Fibroblast of skin of left biceps (primary cell): ENCODE data around the gene G6PC3.
"Not testable (repeated sequence)": the region's sequence is repeated elsewhere in the genome, so short reads cannot be mapped to it uniquely, and the experiment has no call there.

Experiments
- DNase-seq, 2 experiments: peaks; one replicate each; pipeline ENCODE4 v3.0.0-alpha.2; 2013; ENCODE audit warnings: low read depth in 2 of 2

Gene G6PC3

DNA sequence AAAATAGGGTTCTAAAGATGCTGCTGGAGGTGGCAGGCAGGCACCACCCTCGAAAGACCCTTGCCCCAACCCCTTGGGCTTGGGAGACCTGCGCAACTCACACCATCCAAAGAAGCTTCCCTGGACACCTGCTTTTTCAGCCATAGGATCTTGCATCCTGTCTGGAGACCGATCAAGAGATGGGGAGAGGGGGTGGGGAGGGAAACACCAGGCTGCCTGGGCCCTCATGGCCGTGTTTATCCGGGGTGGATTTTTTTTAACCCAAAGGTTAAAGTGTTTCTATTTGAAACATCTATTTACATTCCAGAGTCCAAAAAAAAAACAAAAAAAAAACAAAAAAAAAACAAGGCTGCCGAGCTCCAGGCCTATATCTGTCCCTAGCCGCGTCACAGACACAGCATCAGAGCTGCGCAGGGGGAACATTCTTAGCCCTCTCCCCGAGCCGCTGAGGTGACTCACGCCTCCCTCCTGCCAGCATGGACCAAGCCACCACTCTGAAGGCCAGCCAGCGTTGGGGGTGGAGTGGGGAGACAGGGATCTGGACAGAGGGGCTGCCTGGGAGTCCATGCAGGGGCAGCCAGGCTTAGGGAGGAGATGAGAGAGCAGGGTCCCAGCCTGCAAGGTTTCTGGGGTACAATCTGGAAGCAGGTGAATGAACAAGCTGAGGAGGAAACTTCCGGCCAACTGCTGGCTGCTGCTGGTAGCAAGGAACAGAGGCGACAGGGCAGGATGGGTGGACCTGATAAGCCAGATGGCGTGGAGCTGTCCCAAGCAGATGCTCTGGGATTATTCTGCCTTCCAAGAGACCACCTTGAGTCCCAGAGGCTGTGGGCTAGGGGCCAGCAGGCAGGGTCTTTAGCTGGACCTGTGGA is 38.1 kb downstream of the G6PC3 start:
- peak; percentile 38 to 51 for DNase-seq

DNA sequence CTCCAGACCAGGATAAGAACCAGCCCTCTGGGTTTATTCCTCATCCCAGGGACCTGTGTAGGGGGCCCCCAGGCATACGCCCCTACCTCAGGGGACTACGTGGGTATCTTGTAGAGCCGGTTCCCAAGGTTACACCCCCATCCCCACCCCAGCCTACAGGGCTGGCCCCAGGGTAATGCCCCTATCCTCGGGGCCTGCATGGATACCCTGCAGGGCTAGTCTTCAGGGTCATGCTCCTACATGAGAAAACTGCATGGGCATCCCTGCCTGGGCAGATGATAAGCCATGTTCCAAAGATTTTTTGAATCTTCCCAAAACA is 38.7 kb downstream of the G6PC3 start:
- DNase-seq = no peak

DNA sequence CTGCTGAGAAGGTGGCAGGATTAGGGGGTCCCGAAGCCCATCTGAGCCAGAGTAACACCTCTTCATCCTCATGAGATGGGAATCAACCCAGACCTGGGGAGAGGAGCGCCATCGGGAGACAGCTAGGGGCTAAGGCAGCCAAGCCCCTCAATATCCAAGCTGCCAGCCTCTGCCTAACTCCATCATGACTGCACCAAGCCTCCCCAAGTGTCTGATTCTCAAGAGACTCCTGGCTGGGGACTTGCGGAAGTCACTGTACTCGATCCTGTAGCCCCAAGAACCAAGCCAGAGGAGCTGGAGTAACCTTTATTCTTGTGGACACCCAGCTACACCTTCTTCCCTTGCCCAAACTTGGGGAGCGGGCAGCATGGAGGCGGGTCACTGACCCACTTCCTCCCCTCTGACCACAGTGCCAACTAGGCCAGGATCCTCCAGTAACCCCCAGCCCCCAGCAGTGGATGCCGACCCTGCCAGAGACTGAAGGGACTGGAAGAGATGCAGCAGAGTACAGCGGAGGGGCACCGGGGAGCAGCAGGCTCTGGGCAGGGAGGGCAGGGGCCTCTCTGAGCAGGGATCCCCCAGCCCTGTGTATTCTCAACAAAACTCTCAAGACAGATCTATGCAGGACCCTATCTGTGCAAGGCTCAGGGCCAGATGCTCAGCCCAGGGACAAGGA is 39.6 kb downstream of the G6PC3 start:
- no peak for DNase-seq

DNA sequence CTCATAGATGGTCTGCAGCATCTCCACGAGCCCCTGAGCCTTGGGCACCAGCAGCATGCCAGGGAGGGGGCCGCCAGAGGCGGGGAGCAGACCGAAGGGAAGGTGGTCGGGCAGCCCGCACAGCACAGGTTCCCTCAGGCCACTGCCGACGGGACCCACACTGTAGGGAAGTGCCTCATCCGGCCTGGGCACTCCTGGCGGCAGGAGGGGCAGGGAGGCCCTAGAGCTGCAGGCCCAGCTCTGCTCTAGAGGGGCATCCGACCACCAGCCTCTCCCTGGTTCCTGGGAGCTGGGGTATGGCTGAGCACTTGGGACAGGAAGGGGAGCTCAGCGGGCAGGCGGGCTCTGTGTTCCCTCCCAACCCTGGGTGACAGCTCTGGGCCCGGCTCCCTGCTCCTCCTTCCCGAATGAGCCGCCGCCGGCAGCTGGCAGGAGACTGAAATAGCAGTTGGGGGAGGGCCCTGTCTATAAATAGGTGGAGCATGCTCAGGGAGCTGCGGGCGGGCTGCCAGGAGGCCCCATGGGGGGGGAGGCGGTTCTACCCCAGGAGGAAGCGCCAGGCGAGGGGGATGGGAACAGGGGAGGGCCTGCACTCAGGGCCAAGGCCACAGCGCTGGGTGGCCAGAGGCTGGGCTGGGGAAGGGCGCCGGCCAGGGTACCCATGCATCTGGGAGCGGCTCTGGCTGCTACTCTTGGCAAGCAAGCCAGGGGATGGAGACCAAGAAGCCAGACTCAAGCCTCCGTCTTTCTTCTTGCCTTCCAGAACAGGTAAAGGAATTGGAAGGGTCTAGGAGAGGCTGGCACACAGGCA is 40.5 kb downstream of the G6PC3 start:
- DNase-seq = peak; percentile 73 to 75

DNA sequence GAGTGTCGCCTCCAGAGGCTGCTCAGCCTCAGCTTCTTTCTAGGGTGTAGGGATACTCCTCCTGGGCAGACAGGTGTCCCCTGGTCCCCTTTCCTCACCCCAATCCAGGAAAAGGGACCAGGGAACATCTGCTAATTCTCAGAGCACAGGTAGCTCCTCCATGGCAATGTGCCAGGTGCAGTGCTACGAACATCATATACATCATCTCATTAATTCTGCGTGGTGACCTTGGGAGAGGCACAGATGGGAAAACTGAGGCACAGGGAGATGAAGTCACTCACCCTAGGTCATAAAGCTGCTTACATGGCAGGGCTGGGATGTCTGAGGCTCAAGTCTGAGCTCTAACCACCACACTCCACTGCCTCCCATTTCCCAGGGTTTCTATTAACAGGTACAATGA is 41.2 kb downstream of the G6PC3 start:
- DNase-seq = no peak

- DNase-seq = no peak
Measured at GRCh38 chr17:44112284-44113280, 42.0 kb downstream of the G6PC3 start.

GRCh38 chr17:44113382-44113781 is 42.8 kb downstream of the G6PC3 start:
- DNase-seq = no peak

DNA sequence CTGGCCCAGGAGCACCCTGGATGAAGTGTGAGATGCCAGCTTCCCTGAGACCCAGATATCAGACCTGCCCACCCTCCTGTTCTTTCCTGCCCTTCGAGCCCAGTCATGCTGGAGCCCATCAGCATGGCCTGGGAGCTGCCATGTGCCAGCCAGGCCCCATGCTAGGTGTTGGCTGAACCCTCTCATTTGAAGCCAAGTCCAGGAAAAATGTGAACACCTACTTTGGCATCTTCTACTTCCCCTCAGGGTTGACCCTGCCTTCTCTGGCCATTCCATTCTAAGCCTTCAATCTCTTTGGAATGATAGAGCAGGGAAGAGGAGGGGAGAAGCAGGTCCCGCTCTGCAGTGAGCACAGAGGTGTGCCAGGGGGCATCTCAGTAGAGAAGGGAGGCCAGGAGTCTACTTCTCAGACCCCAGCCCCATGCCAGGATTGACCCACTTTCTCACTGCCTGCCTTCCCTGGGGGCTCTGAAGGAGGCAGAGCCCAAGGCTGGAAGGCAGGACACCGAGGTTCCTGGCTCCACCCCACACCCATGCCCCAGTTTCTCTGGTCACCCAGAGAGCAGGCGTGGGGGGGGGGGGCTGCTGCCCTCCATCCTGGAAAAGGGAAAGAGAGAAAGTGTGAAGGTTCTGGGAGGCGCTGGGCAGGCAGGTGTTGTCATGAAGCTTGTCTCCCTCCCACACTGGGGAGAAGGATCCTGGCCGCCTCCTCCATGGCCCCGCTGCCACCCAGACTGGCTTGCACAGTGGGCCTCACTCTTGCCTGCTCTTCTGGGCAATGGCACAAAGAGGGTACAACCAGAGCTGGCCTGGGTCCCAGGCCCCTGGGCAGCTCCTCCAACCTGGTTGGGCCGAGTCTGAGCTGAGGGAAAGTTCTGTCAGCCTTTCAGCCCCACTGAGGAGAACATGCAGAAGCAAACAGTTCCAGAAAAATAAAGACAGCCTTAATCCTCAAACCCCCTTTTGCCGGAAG is 43.6 kb downstream of the G6PC3 start:
- DNase-seq = no peak

GRCh38 chr17:44115585-44116415 is 45.3 kb downstream of the G6PC3 start:
- no peak for DNase-seq

GRCh38 chr17:44117351-44117750 is 46.8 kb downstream of the G6PC3 start:
- DNase-seq = no peak

DNA sequence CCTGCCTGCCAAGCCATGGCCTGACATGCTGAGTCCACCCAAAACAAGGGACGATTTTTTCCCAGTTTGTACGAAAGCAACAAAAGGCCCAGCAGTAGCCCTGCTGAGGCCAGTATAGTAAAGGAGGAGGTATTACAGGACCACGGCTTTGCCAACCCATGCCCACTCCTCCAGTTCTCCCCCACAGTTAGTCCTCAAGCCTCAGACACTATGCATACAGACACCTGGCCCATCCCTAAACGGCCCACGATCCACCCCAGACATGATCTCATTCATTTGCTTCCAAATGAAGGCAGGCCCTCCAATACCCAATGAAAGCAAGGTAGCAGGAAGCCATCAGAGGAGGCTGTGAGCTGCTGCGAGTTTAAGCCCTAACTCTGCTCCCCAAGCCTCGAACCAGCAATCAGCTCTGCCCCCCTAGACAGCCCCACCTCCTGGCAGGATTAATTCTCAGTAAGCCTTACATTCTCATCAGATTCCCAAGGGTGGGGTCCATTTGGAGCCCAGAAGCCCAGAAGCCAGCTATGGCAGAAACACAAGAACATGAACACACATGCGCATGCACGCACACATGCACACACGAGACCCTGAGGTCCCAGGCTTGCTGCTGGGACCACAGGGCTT is 48.0 kb downstream of the G6PC3 start:
- no peak for DNase-seq

DNA sequence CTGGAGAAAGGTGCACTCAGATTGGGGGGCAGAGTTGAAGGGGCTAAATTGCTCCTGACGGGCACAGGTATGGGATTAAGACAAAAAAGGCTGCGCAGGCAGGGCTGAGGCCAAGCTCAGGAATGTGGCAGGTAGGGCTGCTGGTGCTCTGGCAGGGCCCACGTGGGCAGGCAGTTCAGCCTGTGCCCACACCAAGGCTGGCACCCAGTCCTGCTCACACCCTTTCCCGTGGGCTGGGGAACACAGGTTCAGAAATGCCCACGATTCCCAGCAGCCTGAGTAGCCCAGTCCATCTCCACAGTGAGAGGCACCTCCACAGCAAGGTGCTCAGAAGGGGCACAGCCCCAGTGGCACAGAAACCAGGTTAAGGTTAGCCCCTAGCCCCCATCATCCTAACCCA is 48.5 kb downstream of the G6PC3 start:
- no peak for DNase-seq

DNA sequence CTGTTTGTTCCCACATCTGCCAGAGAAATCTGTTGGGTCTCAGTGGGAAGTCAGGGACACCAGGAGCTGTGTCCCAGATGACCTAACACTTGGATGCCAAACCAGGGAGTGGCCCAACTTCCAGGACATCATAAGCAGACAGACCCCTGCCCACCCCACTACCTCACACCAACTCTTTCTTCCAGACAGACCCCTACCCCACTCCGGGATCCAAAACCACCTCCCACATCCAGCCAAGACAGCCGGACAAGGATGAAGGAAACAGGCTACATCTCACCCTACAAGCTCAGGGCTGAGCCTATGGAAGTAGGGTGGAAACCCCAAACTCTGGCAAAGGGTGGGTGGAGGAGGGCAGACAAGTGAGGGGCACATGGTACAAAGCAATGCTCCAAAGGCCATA is 49.3 kb downstream of the G6PC3 start:
- DNase-seq = no peak

GRCh38 chr17:44120281-44120680 is 49.7 kb downstream of the G6PC3 start:
- DNase-seq = not testable (repeated sequence)

GRCh38 chr17:44120851-44121605 is 50.5 kb downstream of the G6PC3 start:
- DNase-seq = no peak

- no peak for DNase-seq
Measured at GRCh38 chr17:44121997-44122815, 51.7 kb downstream of the G6PC3 start.

GRCh38 chr17:44122816-44123355 is 52.4 kb downstream of the G6PC3 start:
- DNase-seq = no peak
